SK-N-SH (cell line): ENCODE measurements around the gene ITGAV. TPM values are rescaled to one million over a fixed set of nuclear protein-coding genes. Genes with fewer than 3 reads are reported as not detected.

ENCODE experiments used
- CTCF ChIA-PET: fragments of 300-600, 350-600 bp; formaldehyde crosslinking; extraction: SDS; loops from one replicate; lab custom pipeline; 2021; lab: Yijun Ruan, JAX
- POLR2A ChIA-PET: fragments of 350-600 bp; sonication (Branson Sonifier 250); formaldehyde crosslinking; extraction: SDS; loops from one replicate; lab custom pipeline; 2020; ENCODE audit warnings: antibody characterized with exemption, inconsistent platforms; lab: Yijun Ruan, JAX
- DNase-seq: peaks from one replicate; pipeline ENCODE4 v3.0.0; 2012
- H2AFZ ChIP-seq: fragments of 200-600 bp; sonication (generic); 2 replicates; pipeline ENCODE4 v1.8.1; 2016; ENCODE audit warnings: antibody characterized with exemption, mild to moderate bottlenecking, low read depth
- H3F3A ChIP-seq: fragments of 200-600 bp; sonication (generic); replicated peaks from 2 replicates; pipeline ENCODE3; 2016; ENCODE audit warnings: antibody characterized with exemption, mild to moderate bottlenecking; ENCODE audit not compliant: insufficient read depth
- H3K27ac ChIP-seq, 2 experiments: fragments of 200-500 bp in 1 of 2; fragments of 200-600 bp in 1 of 2; sonication (Bioruptor generic) in 1 of 2; sonication (generic), shearing (Covaris generic) in 1 of 2; 2 replicates each; pipeline versions ENCODE4 v1.5.1 to v1.6.1; 2014 to 2016; ENCODE audit warnings: low read depth in 2 of 2, inconsistent platforms in 1 of 2, low read length in 1 of 2, mild to moderate bottlenecking in 1 of 2, mixed read lengths in 1 of 2
- H3K27me3 ChIP-seq: fragments of 200-600 bp; sonication (generic), shearing (Covaris generic); 2 replicates; pipeline ENCODE4 v1.6.1; 2016; ENCODE audit warnings: mixed run types; ENCODE audit not compliant: insufficient read depth
- H3K36me3 ChIP-seq, 2 experiments: fragments of 200-500 bp in 1 of 2; fragments of 200-600 bp in 1 of 2; sonication (Bioruptor generic) in 1 of 2; sonication (generic) in 1 of 2; replicated peaks in 1 of 2; 2 replicates each; pipeline versions ENCODE3 to v1.5.1; 2014 to 2016; ENCODE audit warnings: low read length in 1 of 2, mild to moderate bottlenecking in 1 of 2; ENCODE audit not compliant: insufficient read depth in 2 of 2, control insufficient read depth in 1 of 2
- H3K4me1 ChIP-seq, 2 experiments: fragments of 200-500 bp in 1 of 2; fragments of 200-600 bp in 1 of 2; sonication (Bioruptor generic) in 1 of 2; sonication (generic), shearing (Covaris generic) in 1 of 2; 2 replicates each; pipeline versions ENCODE4 v1.5.1 to v1.6.1; 2014 to 2016; ENCODE audit warnings: low read depth in 1 of 2, low read length in 1 of 2, mixed run types in 1 of 2; ENCODE audit not compliant: insufficient read depth in 2 of 2, control insufficient read depth in 1 of 2
- H3K4me2 ChIP-seq: fragments of 200-600 bp; sonication (generic), shearing (Covaris generic); 2 replicates; pipeline ENCODE4 v1.6.1; 2017; ENCODE audit warnings: mixed run types
- H3K4me3 ChIP-seq, 2 experiments: fragments of 200-500 bp in 1 of 2; fragments of 200-600 bp in 1 of 2; sonication (Bioruptor generic) in 1 of 2; sonication (generic), shearing (Covaris generic) in 1 of 2; 2 replicates each; pipeline versions ENCODE4 v1.5.1 to v1.8.1; 2014 to 2016; ENCODE audit warnings: low read depth in 2 of 2, inconsistent platforms in 1 of 2, low read length in 1 of 2, mild to moderate bottlenecking in 1 of 2, mixed read lengths in 1 of 2, moderate library complexity in 1 of 2
- H3K79me2 ChIP-seq: fragments of 200-600 bp; sonication (generic); 2 replicates; pipeline ENCODE4 v1.8.1; 2017; ENCODE audit warnings: mild to moderate bottlenecking; ENCODE audit not compliant: insufficient read depth
- H3K9ac ChIP-seq: fragments of 200-600 bp; sonication (generic); 2 replicates; pipeline ENCODE4 v1.6.1; 2017; ENCODE audit warnings: mixed run types
- H3K9me2 ChIP-seq: fragments of 200-600 bp; sonication (generic); 2 replicates; pipeline ENCODE4 v1.6.1; 2017; ENCODE audit warnings: mixed run types
- H3K9me3 ChIP-seq: fragments of 200-600 bp; sonication (generic); 2 replicates; pipeline ENCODE4 v1.6.1; 2017; ENCODE audit warnings: mixed run types, mild to moderate bottlenecking, moderate library complexity
- H4K20me1 ChIP-seq: fragments of 200-600 bp; sonication (generic); 2 replicates; pipeline ENCODE4 v1.6.1; 2017; ENCODE audit warnings: mild to moderate bottlenecking, mixed run types; ENCODE audit not compliant: insufficient read depth
- CHD2 ChIP-seq: fragments of 150-350 bp; IDR thresholded peaks from 2 replicates; pipeline ENCODE4 v1.6.1; 2018; ENCODE audit warnings: low read length; ENCODE audit not compliant: partially characterized antibody
- EP300 ChIP-seq, 2 experiments: IDR thresholded peaks; 2 replicates each; pipeline versions ENCODE4 v1.4.0 to v1.6.1; 2012; ENCODE audit warnings: borderline replicate concordance in 1 of 2, low read depth in 1 of 2, low read length in 1 of 2
- FOXJ3 ChIP-seq: sonication (generic); formaldehyde crosslinking; IDR thresholded peaks from 2 replicates; pipeline ENCODE4 v1.5.1; 2020; ENCODE audit warnings: mild to moderate bottlenecking, missing genetic modification reagents
- GATA2 ChIP-seq: sonication (generic); formaldehyde crosslinking; IDR thresholded peaks from 2 replicates; pipeline ENCODE4 v1.5.0; 2020; ENCODE audit warnings: mild to moderate bottlenecking, missing genetic modification reagents
- JUND ChIP-seq: IDR thresholded peaks from 2 replicates; pipeline ENCODE4 v1.4.0; 2012
- MEF2A ChIP-seq: IDR thresholded peaks from 2 replicates; pipeline ENCODE4 v1.4.0; 2012; ENCODE audit warnings: low read depth, borderline replicate concordance
- NFIC ChIP-seq: IDR thresholded peaks from 2 replicates; pipeline ENCODE4 v1.4.0; 2012; ENCODE audit warnings: borderline replicate concordance
- NRF1 ChIP-seq: IDR thresholded peaks from 2 replicates; pipeline ENCODE4 v1.6.1; 2012; ENCODE audit warnings: low read depth, mild to moderate bottlenecking, low read length
- RAD21 ChIP-seq: IDR thresholded peaks from 2 replicates; pipeline ENCODE4 v1.6.1; 2012; ENCODE audit warnings: mild to moderate bottlenecking, low read length
- RXRA ChIP-seq: IDR thresholded peaks from 2 replicates; pipeline ENCODE4 v1.4.0; 2012; ENCODE audit warnings: low read depth, mild to moderate bottlenecking, borderline replicate concordance
- SIN3A ChIP-seq: IDR thresholded peaks from 2 replicates; pipeline ENCODE4 v1.6.1; 2012; ENCODE audit warnings: low read depth, mild to moderate bottlenecking, low read length, moderate library complexity, borderline replicate concordance
- TCF12 ChIP-seq: IDR thresholded peaks from 2 replicates; pipeline ENCODE4 v1.4.0; 2012
- TEAD4 ChIP-seq: IDR thresholded peaks from 2 replicates; pipeline ENCODE4 v1.4.0; 2012; ENCODE audit warnings: mild to moderate bottlenecking, borderline replicate concordance; ENCODE audit not compliant: insufficient read depth
- USF1 ChIP-seq: IDR thresholded peaks from 2 replicates; pipeline ENCODE4 v1.4.0; 2012; ENCODE audit warnings: low read depth, borderline replicate concordance
- USF2 ChIP-seq: fragments of 150-350 bp; IDR thresholded peaks from 2 replicates; pipeline ENCODE4 v1.6.1; 2017; ENCODE audit warnings: antibody characterized with exemption, low read length, low read depth, borderline replicate concordance
- YY1 ChIP-seq: IDR thresholded peaks from 2 replicates; pipeline ENCODE4 v1.4.0; 2012; ENCODE audit warnings: low read depth, mild to moderate bottlenecking
- ZBTB33 ChIP-seq: IDR thresholded peaks from 2 replicates; pipeline ENCODE4 v1.4.0; 2012; ENCODE audit warnings: low read depth, borderline replicate concordance
- WGBS: methylation state at CpG from one replicate; pipeline ENCODE4 v1.1.6; 2017; ENCODE audit warnings: low lambda C conversion rate; 5-methylcytosine and 5-hydroxymethylcytosine counted together
- polyA plus RNA-seq, 3 experiments: library from polyadenylated mRNA; depleted of rRNA; stranded (reverse); fragments of >200 nt; gene quantifications; 2 replicates each; pipeline ENCODE4 v1.2.3, GENCODE V29; 2012
- TF ChIP-seq, protein P1 (sequence below): fragments of 150-350 bp; IDR thresholded peaks from 2 replicates; pipeline ENCODE4 v1.6.1; 2016; ENCODE audit warnings: mild to moderate bottlenecking, low read depth, low read length
- TF ChIP-seq, protein P2 (sequence below): IDR thresholded peaks from 2 replicates; pipeline ENCODE4 v1.6.1; 2012; ENCODE audit warnings: mild to moderate bottlenecking, low read depth, low read length, moderate library complexity
- TF ChIP-seq, protein P3 (sequence below): fragments of 200-600 bp; sonication (generic); IDR thresholded peaks from 2 replicates; pipeline ENCODE4 v1.6.1; 2017; ENCODE audit warnings: antibody characterized with exemption, mild to moderate bottlenecking, moderate library complexity

ITGAV gene
- 24.3 and 35.1 TPM in 2 replicates for polyA plus RNA-seq (2012; rRNA removed)
- 32.8 and 37.3 TPM in 2 replicates for polyA plus RNA-seq (2012; cell fraction: cytosol; rRNA removed)
- polyA plus RNA-seq (2012; cell fraction: nucleus; rRNA removed), result 25.5 and 54.6 TPM in 2 replicates

GRCh38 chr2:186589612-186590349 lies at the start of gene ITGAV:
Gene ITGAV, plus strand, starts transcription at chr2:186590056. Its CDS starts 283 bp downstream, at chr2:186590339.
- no peaks in the 10 kb centered on the region; the same call in 1 of the 2 replicates for H3K9me3 ChIP-seq
- peak within 1 kb of the TSS; percentile 95 to 98 for H3K27ac ChIP-seq
- CTCF ChIA-PET, result interaction anchor here (1.1 to 2.4 kb wide), 5 partner anchors 10 to 86 kb away, joined by 3 to 14 read pairs (median 4); no protein-coding TSS in a partner anchor
- WGBS, result 2% methylated on average over 33 of the region's 71 CpGs
- H3K4me3 ChIP-seq, result peak within 1 kb of the TSS; percentile 92 to 93
- H3K9me2 ChIP-seq, result no peaks in the 10 kb centered on the region
- peaks cover 63% of the 10 kb centered on the region for H3K79me2 ChIP-seq
- POLR2A ChIA-PET, result interaction anchor here (0.9 to 1.9 kb wide), 6 partner anchors 10 to 104 kb away, joined by 3 to 9 read pairs (median 3); partner anchors contain the start of gene ZC3H15
- H3F3A ChIP-seq, result peaks cover 17% of the 10 kb centered on the region
- H3K4me2 ChIP-seq, result peak within 1 kb of the TSS; percentile 78
- H3K36me3 ChIP-seq, result no peaks in the 10 kb centered on the region
- no peaks in the 10 kb centered on the region for H3K27me3 ChIP-seq
- peak; percentile 93 for DNase-seq
- peak within 1 kb of the TSS; percentile 98 for H2AFZ ChIP-seq
- H4K20me1 ChIP-seq, result peaks cover 13% of the 10 kb centered on the region
- H3K9ac ChIP-seq, result peak within 1 kb of the TSS; percentile 93
- peaks cover 12 to 17% of the 10 kb centered on the region in 2 experiments; a peak in 3 of 4 replicates for H3K4me1 ChIP-seq
- TF ChIP-seq, protein P1, sequence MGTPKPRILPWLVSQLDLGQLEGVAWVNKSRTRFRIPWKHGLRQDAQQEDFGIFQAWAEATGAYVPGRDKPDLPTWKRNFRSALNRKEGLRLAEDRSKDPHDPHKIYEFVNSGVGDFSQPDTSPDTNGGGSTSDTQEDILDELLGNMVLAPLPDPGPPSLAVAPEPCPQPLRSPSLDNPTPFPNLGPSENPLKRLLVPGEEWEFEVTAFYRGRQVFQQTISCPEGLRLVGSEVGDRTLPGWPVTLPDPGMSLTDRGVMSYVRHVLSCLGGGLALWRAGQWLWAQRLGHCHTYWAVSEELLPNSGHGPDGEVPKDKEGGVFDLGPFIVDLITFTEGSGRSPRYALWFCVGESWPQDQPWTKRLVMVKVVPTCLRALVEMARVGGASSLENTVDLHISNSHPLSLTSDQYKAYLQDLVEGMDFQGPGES, result no peak
- peak; percentile 24; the same call in 1 of the 2 replicates for TF ChIP-seq TCF12
- TF ChIP-seq YY1, result peak; percentile 34; the same call in 1 of the 2 replicates
- TF ChIP-seq NRF1, result no peak; the same call in 1 of the 2 replicates
- TF ChIP-seq MEF2A, result no peak
- TF ChIP-seq USF1, result no peak
- TF ChIP-seq FOXJ3 (CRISPR knock-in tag), result peak; percentile 23; the same call in 1 of the 2 replicates
- no peak for TF ChIP-seq GATA2 (CRISPR knock-in tag)
- TF ChIP-seq, protein P2, sequence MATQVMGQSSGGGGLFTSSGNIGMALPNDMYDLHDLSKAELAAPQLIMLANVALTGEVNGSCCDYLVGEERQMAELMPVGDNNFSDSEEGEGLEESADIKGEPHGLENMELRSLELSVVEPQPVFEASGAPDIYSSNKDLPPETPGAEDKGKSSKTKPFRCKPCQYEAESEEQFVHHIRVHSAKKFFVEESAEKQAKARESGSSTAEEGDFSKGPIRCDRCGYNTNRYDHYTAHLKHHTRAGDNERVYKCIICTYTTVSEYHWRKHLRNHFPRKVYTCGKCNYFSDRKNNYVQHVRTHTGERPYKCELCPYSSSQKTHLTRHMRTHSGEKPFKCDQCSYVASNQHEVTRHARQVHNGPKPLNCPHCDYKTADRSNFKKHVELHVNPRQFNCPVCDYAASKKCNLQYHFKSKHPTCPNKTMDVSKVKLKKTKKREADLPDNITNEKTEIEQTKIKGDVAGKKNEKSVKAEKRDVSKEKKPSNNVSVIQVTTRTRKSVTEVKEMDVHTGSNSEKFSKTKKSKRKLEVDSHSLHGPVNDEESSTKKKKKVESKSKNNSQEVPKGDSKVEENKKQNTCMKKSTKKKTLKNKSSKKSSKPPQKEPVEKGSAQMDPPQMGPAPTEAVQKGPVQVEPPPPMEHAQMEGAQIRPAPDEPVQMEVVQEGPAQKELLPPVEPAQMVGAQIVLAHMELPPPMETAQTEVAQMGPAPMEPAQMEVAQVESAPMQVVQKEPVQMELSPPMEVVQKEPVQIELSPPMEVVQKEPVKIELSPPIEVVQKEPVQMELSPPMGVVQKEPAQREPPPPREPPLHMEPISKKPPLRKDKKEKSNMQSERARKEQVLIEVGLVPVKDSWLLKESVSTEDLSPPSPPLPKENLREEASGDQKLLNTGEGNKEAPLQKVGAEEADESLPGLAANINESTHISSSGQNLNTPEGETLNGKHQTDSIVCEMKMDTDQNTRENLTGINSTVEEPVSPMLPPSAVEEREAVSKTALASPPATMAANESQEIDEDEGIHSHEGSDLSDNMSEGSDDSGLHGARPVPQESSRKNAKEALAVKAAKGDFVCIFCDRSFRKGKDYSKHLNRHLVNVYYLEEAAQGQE, result no peak
- TF ChIP-seq TEAD4, result no peak
- TF ChIP-seq, protein P3, sequence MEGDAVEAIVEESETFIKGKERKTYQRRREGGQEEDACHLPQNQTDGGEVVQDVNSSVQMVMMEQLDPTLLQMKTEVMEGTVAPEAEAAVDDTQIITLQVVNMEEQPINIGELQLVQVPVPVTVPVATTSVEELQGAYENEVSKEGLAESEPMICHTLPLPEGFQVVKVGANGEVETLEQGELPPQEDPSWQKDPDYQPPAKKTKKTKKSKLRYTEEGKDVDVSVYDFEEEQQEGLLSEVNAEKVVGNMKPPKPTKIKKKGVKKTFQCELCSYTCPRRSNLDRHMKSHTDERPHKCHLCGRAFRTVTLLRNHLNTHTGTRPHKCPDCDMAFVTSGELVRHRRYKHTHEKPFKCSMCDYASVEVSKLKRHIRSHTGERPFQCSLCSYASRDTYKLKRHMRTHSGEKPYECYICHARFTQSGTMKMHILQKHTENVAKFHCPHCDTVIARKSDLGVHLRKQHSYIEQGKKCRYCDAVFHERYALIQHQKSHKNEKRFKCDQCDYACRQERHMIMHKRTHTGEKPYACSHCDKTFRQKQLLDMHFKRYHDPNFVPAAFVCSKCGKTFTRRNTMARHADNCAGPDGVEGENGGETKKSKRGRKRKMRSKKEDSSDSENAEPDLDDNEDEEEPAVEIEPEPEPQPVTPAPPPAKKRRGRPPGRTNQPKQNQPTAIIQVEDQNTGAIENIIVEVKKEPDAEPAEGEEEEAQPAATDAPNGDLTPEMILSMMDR, result no peak
- no peak for TF ChIP-seq SIN3A
- no peak for TF ChIP-seq RAD21
- TF ChIP-seq NFIC, result no peak
- no peak; the same call in 1 of the 2 replicates for TF ChIP-seq JUND
- TF ChIP-seq USF2, result no peak
- no peak for TF ChIP-seq RXRA
- no peak for TF ChIP-seq ZBTB33
- TF ChIP-seq CHD2, result peak; percentile 71
- peak in 1 of 2 experiments; percentile 50; a peak in 1 of 4 replicates for TF ChIP-seq EP300 (IDR thresholded peaks at IDR 0.05; ENCODE audit: borderline replicate concordance in 1 of 2, low read depth in 1 of 2, low read length in 1 of 2)
